Measurements from ENCODE around the gene TSPAN7. TPM values are rescaled to one million over a fixed set of nuclear protein-coding genes. Genes with fewer than 3 reads are reported as not detected.

TSPAN7 gene
- total and polyA plus RNA-seq, 2 donors (not counting 1 experiment from before 2014, with no cell fraction given), result 0.07 to 0.32 TPM

DNA sequence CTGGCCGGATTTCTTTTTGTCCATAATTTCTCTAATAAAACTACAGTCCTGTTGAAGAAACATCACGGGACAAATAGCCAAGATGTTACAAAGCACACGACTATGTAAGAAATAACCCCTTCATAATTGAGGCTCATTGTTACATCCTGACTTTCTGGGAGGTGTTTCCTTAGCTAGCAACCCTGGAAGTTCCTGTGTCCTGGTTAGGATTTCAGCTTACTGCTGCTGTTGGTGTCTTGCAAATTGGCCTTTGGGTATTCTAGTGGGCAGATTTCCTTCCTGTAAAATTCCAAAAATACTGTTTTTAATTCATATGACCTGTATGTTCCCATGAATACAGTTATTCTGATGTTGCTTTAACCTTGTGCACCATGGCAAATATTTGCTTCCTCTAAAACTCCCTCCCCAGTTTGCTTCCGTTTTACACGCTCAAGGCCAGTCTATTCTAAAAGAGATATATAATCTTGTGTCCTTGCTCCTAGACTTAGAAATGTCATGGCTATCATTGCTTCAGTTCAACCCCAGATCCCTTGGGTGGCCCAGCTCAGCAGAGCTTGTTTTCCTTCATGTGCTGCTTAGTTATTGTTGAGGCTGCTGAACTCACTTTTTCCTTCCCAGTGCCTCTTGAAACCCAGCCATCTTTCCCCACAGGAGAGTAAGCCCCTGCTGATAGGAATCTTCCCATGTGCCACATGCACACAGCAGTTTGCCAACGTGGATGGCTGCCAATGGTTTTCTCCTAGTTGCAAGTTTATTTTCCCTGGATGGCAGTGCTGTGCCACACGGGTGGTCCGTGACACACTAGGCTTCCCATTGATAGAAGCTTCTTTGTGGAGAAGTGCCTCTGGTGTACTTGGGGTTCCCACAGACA, 75.8 kb downstream of the TSPAN7 start:
- Mint-ChIP-seq H3K4me1 (peaks cover 3% of the 10 kb centered on the region), H3K4me3 (no peak overlapping the region), H3K27ac (no peak overlapping the region), H3K9me3 (ENCODE audit: insufficient read depth) (no peaks in the 10 kb centered on the region), H3K27me3 (no peaks in the 10 kb centered on the region)
- WGBS (ENCODE audit: insufficient coverage), result no CpG with 5 or more reads among the region's 8 CpGs
- no peak overlapping the region for H2AFZ ChIP-seq (ENCODE audit: insufficient read depth, low read depth, low read length, poor library complexity, severe bottlenecking)
- H3K36me3 ChIP-seq (replicated peaks in 1 of 2; ENCODE audit: control extremely low read depth in 1 of 2, control insufficient read depth in 1 of 2, extremely low read depth in 1 of 2, insufficient read depth in 2 of 2, low read length in 1 of 2), result no peaks in the 10 kb centered on the region
- ChIA-PET POLR2A (no interaction called here), CTCF (no interaction called here)
- no peaks in the 10 kb centered on the region for H4K20me1 ChIP-seq (ENCODE audit: control insufficient read depth, insufficient read depth, low read length, poor library complexity, severe bottlenecking)
- H3K4me3 ChIP-seq (ENCODE audit: control extremely low read depth in 1 of 5, extremely low read depth in 1 of 5, insufficient read depth in 1 of 5, low read depth in 2 of 5, low read length in 4 of 5), result no peak overlapping the region
- intact Hi-C loops (cut with micrococcal nuclease), result no loop called here
- no peak for ATAC-seq (ENCODE audit: low read depth)
- H3K27ac ChIP-seq (ENCODE audit: low read length in 2 of 2), result no peak overlapping the region
- H3K4me1 ChIP-seq (ENCODE audit: control insufficient read depth in 2 of 2, insufficient read depth in 2 of 2, low read length in 2 of 2), result no peaks in the 10 kb centered on the region
- DNase-seq, result no peak
- H3K27me3 ChIP-seq (replicated peaks in 1 of 4; ENCODE audit: control extremely low read depth in 1 of 4, control insufficient read depth in 3 of 4, insufficient read depth in 4 of 4, low read length in 3 of 4), result no peaks in the 10 kb centered on the region
- no peak for TF ChIP-seq EZH2 (IDR thresholded peaks at IDR 0.05; ENCODE audit: borderline replicate concordance, insufficient read depth, low read depth, low read length, poor library complexity, severe bottlenecking)
- TF ChIP-seq, protein P1, sequence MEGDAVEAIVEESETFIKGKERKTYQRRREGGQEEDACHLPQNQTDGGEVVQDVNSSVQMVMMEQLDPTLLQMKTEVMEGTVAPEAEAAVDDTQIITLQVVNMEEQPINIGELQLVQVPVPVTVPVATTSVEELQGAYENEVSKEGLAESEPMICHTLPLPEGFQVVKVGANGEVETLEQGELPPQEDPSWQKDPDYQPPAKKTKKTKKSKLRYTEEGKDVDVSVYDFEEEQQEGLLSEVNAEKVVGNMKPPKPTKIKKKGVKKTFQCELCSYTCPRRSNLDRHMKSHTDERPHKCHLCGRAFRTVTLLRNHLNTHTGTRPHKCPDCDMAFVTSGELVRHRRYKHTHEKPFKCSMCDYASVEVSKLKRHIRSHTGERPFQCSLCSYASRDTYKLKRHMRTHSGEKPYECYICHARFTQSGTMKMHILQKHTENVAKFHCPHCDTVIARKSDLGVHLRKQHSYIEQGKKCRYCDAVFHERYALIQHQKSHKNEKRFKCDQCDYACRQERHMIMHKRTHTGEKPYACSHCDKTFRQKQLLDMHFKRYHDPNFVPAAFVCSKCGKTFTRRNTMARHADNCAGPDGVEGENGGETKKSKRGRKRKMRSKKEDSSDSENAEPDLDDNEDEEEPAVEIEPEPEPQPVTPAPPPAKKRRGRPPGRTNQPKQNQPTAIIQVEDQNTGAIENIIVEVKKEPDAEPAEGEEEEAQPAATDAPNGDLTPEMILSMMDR (IDR thresholded peaks at IDR 0.05), result no peak
- H3K79me2 ChIP-seq (ENCODE audit: control insufficient read depth, insufficient read depth, low read length), result no peaks in the 10 kb centered on the region
- H3K9me3 ChIP-seq (ENCODE audit: control extremely low read depth in 1 of 3, control insufficient read depth in 2 of 3, insufficient read depth in 1 of 3, low read length in 2 of 3), result no peaks in the 10 kb centered on the region
- H3K4me2 ChIP-seq (replicated peaks; ENCODE audit: low read depth, low read length, poor library complexity, severe bottlenecking), result no peak overlapping the region
- H3K9ac ChIP-seq (ENCODE audit: low read length), result no peak overlapping the region

DNA sequence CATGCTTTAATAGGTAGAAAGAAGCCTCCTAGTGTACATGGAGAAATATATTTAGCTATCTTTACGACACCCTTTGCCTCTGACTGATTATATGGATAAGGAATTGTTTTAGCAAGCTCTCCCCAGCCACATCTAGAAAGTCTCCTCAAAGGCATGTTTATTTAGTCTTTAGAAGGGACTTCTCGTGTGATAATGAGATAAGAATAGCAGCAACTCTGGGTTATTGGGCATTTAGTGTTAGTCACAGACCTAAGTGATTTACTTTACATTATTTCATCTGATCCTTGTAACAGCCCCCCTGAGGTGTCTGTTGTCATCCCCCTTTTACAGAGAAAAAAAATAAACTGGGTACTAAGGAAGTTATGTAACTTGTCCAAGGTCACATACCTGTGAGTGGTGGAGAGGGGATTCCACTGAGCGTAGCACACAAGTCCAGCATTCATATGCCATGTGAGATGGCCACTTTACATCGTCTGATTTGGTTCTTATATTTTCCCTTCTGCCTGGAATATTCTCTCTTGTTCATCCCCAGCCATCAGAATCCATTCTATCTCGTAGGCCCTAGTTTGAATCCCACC, 77.7 kb downstream of the TSPAN7 start:
- H3K27me3 Mint-ChIP-seq, result peaks cover 4% of the 10 kb centered on the region
- ATAC-seq (ENCODE audit: low read depth), result no peak
- H3K9ac ChIP-seq (ENCODE audit: low read length), result no peak overlapping the region
- no peaks in the 10 kb centered on the region for H3K27me3 ChIP-seq (replicated peaks in 1 of 4; ENCODE audit: control extremely low read depth in 1 of 4, control insufficient read depth in 3 of 4, insufficient read depth in 4 of 4, low read length in 3 of 4)
- no peaks in the 10 kb centered on the region for H3K79me2 ChIP-seq (ENCODE audit: control insufficient read depth, insufficient read depth, low read length)
- no peak for DNase-seq
- H4K20me1 ChIP-seq (ENCODE audit: control insufficient read depth, insufficient read depth, low read length, poor library complexity, severe bottlenecking), result no peaks in the 10 kb centered on the region
- intact Hi-C loops (cut with micrococcal nuclease), result no loop called here
- no peaks in the 10 kb centered on the region for H3K9me3 Mint-ChIP-seq (ENCODE audit: insufficient read depth)
- H3K4me1 ChIP-seq (ENCODE audit: control insufficient read depth in 2 of 2, insufficient read depth in 2 of 2, low read length in 2 of 2), result no peaks in the 10 kb centered on the region
- ChIA-PET POLR2A (no interaction called here), CTCF (no interaction called here)
- no peak overlapping the region for H3K27ac ChIP-seq (ENCODE audit: low read length in 2 of 2)
- H3K4me3 Mint-ChIP-seq, result no peak overlapping the region
- no peaks in the 10 kb centered on the region for H3K4me1 Mint-ChIP-seq
- H3K27ac Mint-ChIP-seq, result no peak overlapping the region
- WGBS (ENCODE audit: insufficient coverage), result no CpG with 5 or more reads among the region's 5 CpGs
- H3K4me3 ChIP-seq (ENCODE audit: control extremely low read depth in 1 of 5, extremely low read depth in 1 of 5, insufficient read depth in 1 of 5, low read depth in 2 of 5, low read length in 4 of 5), result no peak overlapping the region
- no peak for TF ChIP-seq EZH2 (IDR thresholded peaks at IDR 0.05; ENCODE audit: borderline replicate concordance, insufficient read depth, low read depth, low read length, poor library complexity, severe bottlenecking)
- TF ChIP-seq, protein P1 (IDR thresholded peaks at IDR 0.05), result no peak
- no peaks in the 10 kb centered on the region for H3K9me3 ChIP-seq (ENCODE audit: control extremely low read depth in 1 of 3, control insufficient read depth in 2 of 3, insufficient read depth in 1 of 3, low read length in 2 of 3)
- H3K4me2 ChIP-seq (replicated peaks; ENCODE audit: low read depth, low read length, poor library complexity, severe bottlenecking), result no peak overlapping the region
- no peak overlapping the region for H2AFZ ChIP-seq (ENCODE audit: insufficient read depth, low read depth, low read length, poor library complexity, severe bottlenecking)
- H3K36me3 ChIP-seq (replicated peaks in 1 of 2; ENCODE audit: control extremely low read depth in 1 of 2, control insufficient read depth in 1 of 2, extremely low read depth in 1 of 2, insufficient read depth in 2 of 2, low read length in 1 of 2), result no peaks in the 10 kb centered on the region

Measured in B cell (primary cell).